ENCODE results near the gene ST6GALNAC5.
"Not testable (repeated sequence)": the region's sequence is repeated elsewhere in the genome, so short reads cannot be mapped to it uniquely, and the experiment has no call there.

Gene ST6GALNAC5

GRCh38 chr1:76939050-76939816 lies 72.0 kb downstream of the ST6GALNAC5 start:
- no peak for DNase-seq

GRCh38 chr1:76939817-76940216 lies 72.5 kb downstream of the ST6GALNAC5 start:
- no peak for DNase-seq

- DNase-seq = no peak
Observed at GRCh38 chr1:76940571-76941335, 73.5 kb downstream of the ST6GALNAC5 start.

GRCh38 chr1:76942549-76942948 lies 75.3 kb downstream of the ST6GALNAC5 start:
- no peak for DNase-seq

GRCh38 chr1:76944942-76945341 lies 77.7 kb downstream of the ST6GALNAC5 start:
- no peak for DNase-seq

- DNase-seq = no peak
Observed at GRCh38 chr1:76948846-76949245, 81.6 kb downstream of the ST6GALNAC5 start.

GRCh38 chr1:76949503-76949902 lies 82.2 kb downstream of the ST6GALNAC5 start:
- no peak for DNase-seq

GRCh38 chr1:76950306-76950705 lies 83.0 kb downstream of the ST6GALNAC5 start:
- DNase-seq = no peak

- no peak for DNase-seq
Observed at GRCh38 chr1:76951153-76951552, 83.9 kb downstream of the ST6GALNAC5 start.

GRCh38 chr1:76955652-76956051 lies 88.4 kb downstream of the ST6GALNAC5 start:
- no peak for DNase-seq

- no peak for DNase-seq
Observed at GRCh38 chr1:76957961-76958360, 90.7 kb downstream of the ST6GALNAC5 start.

- DNase-seq = no peak
Observed at GRCh38 chr1:76958828-76959227, 91.5 kb downstream of the ST6GALNAC5 start.

- no peak for DNase-seq
Observed at GRCh38 chr1:76959556-76959955, 92.3 kb downstream of the ST6GALNAC5 start.

GRCh38 chr1:76961181-76961819 lies 94.0 kb downstream of the ST6GALNAC5 start:
- DNase-seq = no peak

- no peak for DNase-seq
Observed at GRCh38 chr1:76961820-76962207, 94.5 kb downstream of the ST6GALNAC5 start.

GRCh38 chr1:76981267-76981666 lies 114.0 kb downstream of the ST6GALNAC5 start:
- DNase-seq = not testable (repeated sequence)

- DNase-seq = no peak
Observed at GRCh38 chr1:76989976-76990375, 122.7 kb downstream of the ST6GALNAC5 start.

GRCh38 chr1:76993036-76993435 lies 125.8 kb downstream of the ST6GALNAC5 start:
- no peak for DNase-seq

- no peak for DNase-seq
Observed at GRCh38 chr1:76998582-76999223, 131.4 kb downstream of the ST6GALNAC5 start.

GRCh38 chr1:77007675-77008074 lies 140.4 kb downstream of the ST6GALNAC5 start:
- DNase-seq = no peak

GRCh38 chr1:77010937-77011336 lies 143.7 kb downstream of the ST6GALNAC5 start:
- no peak for DNase-seq

GRCh38 chr1:77012066-77012465 lies 144.8 kb downstream of the ST6GALNAC5 start:
- DNase-seq = no peak

GRCh38 chr1:77014073-77014788 lies 147.0 kb downstream of the ST6GALNAC5 start:
- DNase-seq = no peak

Data from NCI-H1436 treated with DMSO at 0.1 percent for 48 hours (cell line).